ENCODE measurements around the gene CDH13.
"Not testable (repeated sequence)": the region's sequence is repeated elsewhere in the genome, so short reads cannot be mapped to it uniquely, and the experiment has no call there.

The CDH13 gene

GRCh38 chr16:82891918-82892317 lies 265.1 kb downstream of the CDH13 start:
- DNase-seq (ENCODE audit: low read depth) = no peak

- no peak for DNase-seq (ENCODE audit: low read depth)
Observed at GRCh38 chr16:82892324-82892723, 265.6 kb downstream of the CDH13 start.

- no peak for DNase-seq (ENCODE audit: low read depth)
Observed at GRCh38 chr16:82895843-82896242, 269.1 kb downstream of the CDH13 start.

DNA sequence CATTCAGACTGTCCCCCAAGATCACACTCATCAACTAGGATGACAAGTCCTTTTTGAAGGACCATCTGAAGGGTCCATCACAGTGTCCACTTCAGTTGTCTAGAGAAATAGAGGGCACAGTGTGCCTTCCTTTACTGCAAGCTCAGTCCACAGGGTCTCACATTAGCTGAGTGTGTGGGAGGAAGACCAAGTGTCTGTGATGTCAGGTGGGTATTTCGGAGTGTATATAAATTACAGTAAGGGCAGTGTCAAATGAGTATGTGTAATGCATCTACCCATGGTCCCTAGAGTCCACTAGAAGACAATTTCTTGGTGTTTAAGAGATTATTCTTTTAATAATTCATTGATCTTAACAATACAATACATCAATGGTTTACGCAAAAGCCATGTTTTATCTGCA lies 272.2 kb downstream of the CDH13 start:
- no peak for DNase-seq (ENCODE audit: low read depth)

DNA sequence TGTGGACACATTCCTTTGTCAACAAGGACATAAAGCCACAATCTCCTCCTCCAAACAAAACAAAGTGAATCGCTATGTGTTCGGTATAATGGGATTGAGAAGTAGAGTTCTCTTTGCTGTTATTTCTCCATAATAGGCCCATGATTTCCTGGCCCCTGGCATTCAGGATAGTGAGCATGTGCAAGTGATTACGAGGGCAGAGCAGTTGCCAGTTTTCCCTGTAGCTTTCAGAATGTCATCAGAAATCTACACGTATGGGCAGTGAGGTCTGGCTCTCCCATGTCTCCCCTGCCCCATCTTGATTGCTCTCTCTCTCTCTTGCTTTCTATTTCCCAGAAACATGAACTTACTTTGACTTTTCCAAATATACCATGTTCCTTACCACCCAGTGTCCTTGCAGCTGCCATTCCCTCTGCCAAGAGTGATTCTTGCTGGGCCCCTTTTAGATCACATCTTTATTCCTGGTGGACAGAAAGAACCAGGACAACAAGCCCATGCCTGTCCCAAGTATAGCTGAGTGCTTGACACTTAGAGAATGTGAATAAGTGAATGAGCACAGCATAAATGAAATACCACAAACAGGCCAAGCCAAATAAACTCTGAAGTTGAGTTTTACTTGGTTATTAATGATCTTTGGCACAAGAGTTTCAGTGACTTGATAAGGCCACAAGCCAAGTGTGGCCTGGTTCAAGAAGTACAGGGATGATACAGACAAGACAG lies 273.1 kb downstream of the CDH13 start:
- no peak for DNase-seq (ENCODE audit: low read depth)

- no peak for DNase-seq (ENCODE audit: low read depth)
Observed at GRCh38 chr16:82900559-82900958, 273.8 kb downstream of the CDH13 start.

DNA sequence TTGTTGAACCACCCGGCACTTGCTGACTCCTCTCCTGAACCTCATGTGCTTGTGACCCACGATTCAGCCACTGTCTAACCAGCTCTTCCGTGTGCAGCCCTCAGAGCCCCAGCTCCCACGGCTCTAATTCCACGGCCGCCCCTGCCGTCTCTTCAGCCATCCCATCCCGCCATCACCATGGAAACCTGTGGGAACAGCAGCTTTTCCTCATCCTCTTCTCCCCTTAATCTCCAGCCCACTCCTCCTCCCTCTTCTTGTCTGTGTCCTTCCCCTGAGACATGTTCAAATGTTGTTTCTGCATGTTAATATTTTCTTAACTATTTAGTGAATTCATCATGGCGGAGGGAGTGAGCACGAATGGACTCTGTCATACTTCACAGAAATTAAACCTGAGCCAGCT lies 285.2 kb downstream of the CDH13 start:
- DNase-seq (ENCODE audit: low read depth) = no peak

GRCh38 chr16:82915139-82915824 lies 288.5 kb downstream of the CDH13 start:
- no peak for DNase-seq (ENCODE audit: low read depth)

- DNase-seq (ENCODE audit: low read depth) = no peak
Observed at GRCh38 chr16:82917886-82918595, 291.3 kb downstream of the CDH13 start.

DNA sequence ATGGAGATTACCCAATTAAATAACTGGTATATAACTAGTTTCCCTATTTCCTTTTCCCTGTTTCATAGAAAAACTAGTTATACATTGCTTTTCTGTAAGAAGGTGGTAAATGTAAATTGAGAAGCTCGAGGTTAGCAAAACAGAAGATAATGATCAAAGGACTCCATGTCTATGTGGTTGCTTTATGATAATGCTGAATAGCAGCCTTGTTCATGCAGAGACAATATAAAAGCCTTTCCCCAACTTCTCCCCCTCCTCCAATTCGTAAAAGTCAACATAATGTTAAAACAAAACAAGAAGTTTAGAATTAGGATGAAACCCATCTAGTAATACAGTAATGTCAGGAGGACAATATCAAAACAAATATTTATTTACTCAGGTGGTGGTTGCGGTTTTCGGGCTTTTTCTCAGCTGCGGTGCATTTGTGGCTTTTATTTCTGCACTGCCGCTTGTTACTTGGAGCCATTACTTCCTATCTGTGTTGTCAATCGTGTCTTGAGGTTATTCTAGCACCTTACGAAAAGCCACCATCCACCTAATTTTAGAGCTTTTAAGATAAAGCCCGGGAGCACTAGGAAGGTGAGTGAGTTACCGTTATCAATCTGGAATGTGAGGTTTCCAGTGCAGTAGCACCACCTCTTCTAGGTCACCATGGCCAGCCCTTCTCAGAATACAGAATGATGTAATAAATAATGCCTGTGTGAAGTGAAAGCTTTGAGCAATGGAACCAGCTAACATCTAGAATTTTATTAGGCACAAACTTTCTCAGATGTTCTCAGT lies 297.5 kb downstream of the CDH13 start:
- no peak for DNase-seq (ENCODE audit: low read depth)

GRCh38 chr16:82926500-82926899 lies 299.7 kb downstream of the CDH13 start:
- no peak for DNase-seq (ENCODE audit: low read depth)

- not testable (repeated sequence) for DNase-seq (ENCODE audit: low read depth)
Observed at GRCh38 chr16:82933933-82934332, 307.2 kb downstream of the CDH13 start.

- no peak for DNase-seq (ENCODE audit: low read depth)
Observed at GRCh38 chr16:82935766-82936165, 309.0 kb downstream of the CDH13 start.

- DNase-seq (ENCODE audit: low read depth) = no peak
Observed at GRCh38 chr16:82936941-82937551, 310.3 kb downstream of the CDH13 start.

- no peak for DNase-seq (ENCODE audit: low read depth)
Observed at GRCh38 chr16:82937926-82938520, 311.3 kb downstream of the CDH13 start.

DNA sequence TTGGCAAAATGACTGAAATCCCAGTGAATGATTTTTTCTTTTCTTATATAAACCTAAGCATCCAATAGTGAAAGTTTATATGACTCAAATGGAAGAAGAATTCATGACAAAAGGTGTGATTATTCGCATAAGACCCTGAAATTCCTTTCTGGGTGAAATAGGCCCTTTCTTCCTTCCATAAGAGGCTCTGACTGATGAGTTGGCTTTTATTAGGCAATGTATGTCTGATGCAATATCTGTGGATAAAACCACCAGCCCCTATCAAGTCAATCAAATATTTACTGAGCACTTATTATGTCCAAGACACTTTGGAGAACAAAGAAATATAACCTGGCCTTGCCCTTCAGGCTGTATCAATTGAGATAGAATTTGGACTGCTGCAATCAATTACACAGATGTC lies 316.6 kb downstream of the CDH13 start:
- DNase-seq (ENCODE audit: low read depth) = no peak

DNA sequence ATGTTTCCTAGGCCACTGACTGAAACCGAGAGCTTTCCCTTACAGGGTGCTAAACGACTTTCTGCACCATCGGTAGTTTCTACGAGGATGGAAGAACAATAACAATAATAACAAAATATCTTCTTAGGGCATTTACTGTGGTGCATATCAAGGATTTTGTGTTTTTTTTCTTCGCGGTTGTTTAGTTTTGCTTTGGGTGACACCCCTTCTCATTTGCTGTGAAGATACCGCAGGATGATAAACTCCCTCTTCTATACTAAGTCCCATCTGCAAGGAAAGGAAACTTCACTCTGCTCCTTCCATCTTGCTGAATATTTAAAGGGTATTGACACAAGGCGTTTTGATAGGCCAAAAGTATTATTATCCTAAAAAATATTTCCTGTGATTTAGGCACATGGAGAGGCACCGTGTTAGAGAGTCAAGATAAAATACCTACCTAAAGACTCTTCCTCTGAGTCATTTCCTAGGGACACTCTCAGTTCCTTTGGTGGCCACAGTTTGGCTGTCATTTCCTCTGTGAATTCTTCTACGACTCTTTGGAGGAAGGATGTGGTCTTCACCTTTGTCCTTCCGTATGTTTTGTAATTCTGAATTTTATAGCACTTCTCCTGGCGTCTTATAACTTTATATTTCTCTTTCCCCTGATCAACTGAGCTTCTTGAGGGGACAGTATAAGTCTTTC lies 318.8 kb downstream of the CDH13 start:
- no peak for DNase-seq (ENCODE audit: low read depth)

DNA sequence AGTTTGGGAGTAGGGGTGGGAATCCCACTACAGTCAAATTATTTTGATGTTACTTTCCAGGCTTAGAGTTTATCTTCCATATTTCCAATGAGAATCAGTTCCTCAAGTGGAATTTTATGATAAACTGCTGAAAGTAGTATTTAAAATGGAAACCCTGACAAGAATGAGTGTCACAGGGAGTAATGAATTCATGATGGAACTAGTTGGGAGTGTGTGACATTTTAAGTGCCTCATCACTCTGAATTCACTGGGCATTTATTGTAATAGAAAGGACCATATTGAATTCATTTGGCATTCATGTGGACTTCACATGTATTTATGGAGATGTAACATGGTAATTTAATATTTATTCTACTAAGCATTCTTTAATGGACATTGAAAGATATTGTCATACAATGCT lies 320.9 kb downstream of the CDH13 start:
- no peak for DNase-seq (ENCODE audit: low read depth)

GRCh38 chr16:82949016-82949415 lies 322.2 kb downstream of the CDH13 start:
- no peak for DNase-seq (ENCODE audit: low read depth)

DNA sequence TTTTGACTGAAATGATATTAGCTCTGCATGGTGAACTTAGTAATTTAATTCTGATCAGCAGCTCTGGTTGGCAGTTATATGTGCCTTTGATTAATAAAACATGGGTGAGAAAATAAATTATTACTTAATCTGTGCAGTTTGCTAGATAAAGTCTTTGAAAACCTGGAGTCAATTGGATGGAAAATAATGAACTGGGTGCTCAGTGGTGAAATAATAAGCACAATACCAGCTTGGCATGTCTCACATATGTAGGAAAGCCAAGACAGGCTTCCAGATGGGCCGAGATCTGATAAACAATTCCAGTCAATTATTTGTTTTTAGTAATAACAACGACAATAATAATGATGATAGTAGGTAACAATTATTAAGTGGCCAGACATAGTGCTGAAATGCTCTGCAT lies 326.7 kb downstream of the CDH13 start:
- no peak for DNase-seq (ENCODE audit: low read depth)

Data from fibroblast of the conjunctiva (primary cell).